ENCODE data around the gene MVB12B.

MVB12B gene

GRCh38 chr9:126331964-126332748 is 5.5 kb downstream of the MVB12B start:
- peak in 1 of 2 donors; percentile 18 for DNase-seq

DNA sequence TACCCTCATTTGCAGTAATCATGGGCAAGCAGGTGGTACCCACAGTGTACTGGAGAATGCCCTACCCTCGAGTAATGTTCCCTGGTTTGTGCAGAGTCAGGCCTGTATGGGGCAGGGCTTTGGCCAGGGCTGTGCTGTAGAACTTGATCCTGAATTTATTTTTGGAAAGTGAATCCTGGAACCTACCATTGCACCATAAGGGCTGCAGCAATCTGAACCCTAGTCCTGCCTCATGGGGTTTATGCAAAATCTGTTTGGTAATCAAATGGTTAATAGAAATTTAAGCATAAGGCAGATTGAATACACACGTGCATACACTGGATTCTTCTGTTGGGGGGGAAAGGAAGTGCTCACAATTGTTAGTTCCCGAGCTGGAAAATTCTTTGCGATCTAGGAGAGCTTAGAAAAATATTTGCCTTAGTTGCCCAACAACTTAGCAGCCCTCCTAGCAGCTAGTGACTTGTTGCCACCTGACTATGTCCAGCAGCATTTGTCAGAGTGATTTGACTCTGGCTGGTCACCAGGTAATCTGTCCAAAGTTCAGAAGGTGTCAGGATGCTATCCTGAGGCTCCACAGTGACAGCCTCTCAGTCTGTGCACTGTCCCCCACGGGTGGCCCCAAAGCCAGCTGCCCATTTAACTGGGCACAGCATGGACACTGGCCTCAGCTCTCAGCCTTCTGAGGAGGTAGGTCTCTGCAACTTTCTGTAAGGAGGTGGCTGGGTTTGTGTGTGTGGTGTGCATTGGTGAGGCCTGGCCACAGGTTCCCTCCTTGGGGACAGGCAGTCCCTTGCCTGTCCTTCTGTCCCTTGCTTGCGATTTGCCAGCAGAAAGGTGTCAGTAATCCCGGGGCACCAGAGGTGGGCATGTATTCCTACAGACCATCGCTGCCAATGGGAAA is 8.3 kb downstream of the MVB12B start:
- DNase-seq, result no peak

DNA sequence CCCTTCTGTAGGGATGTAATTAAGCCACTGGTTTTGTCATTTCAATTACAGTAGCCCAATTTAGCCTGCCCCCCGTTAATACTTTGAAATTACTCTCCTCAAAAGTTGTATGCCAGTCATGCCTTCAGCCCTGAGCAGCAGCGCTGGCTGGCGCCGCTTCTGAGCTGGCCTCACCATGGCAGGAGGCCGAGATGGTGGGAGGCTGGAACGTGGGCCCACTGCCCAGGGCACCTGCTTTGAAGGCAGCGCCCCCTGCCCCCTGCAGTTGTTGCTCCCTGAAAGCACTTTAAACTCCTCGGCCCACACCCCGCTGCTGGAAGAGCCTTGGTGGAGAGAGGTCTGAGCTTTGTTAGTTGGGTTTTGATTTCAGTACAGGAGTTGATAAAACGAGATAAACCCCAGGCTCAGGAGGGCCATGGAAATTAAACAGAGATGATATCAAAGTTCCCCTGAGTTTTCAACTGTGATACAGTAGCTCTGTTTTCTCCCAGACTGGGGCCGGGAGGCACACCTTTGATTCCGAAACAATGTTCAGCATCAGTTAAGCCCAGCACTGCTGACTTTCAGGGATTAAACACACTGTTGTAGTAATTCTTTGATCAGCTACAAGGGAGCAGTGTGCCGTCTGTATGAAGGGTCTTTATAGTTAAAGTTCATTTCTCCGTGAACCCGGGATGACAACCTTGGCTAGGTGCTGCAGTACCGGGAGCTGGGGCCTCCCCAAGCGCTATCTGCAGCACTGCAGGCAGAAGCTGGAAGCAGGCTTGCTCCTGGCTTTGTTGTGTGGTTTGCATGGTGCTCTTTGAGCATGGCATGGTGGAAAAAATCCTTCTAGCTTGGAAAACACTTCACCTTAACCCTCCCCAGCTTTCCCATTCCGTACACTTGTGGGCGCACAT is 9.5 kb downstream of the MVB12B start:
- DNase-seq, result no peak

DNA sequence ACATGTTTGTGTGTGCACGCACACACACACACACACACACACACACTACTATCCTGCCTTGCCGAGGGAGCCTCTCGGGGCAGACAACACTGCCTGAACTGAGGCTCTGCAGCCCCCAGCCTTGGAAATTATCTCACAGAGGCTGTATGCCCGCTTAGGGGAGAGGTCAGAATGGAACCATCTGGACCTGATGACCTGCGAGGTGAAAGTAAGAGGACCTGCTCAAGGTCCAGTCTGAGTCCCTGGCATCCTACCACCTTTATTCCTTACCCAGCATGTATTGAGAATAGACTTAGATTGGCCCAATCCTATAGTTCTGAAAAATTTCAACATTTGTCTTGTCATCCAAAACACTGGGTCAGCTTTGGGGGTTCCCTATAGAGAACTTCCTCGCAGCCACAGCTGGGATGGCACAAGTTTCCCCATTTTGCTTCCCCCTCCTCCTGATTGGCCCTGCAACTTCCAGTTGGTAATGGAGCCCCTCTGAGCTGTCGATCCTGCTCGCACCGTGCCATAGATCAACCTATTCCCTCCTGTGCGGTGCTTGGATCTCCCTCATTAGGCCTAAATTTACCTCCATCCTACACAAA is 10.2 kb downstream of the MVB12B start:
- peak; percentile 71 to 73 for DNase-seq

- no peak for DNase-seq
Measured at GRCh38 chr9:126337729-126338372, 11.2 kb downstream of the MVB12B start.

DNA sequence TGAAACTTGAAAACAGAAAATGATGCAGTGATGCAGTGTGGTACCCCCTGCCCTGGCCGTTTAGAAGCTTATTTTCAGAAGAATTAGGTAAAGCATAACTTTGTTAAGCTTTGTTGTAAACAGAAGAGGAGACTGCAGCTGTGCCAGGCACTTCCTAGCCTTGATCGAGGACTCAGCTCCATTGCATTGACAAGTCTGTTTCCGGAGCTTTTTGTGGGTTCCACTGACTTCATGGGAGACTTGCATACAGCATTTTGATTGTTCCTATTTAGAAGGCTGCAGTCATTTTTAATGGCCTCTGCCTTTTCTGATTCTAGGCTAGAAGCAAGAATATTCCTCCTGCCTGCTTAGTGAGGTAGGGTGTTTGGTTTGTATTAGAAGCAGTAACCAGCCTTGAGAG is 12.3 kb downstream of the MVB12B start:
- no peak for DNase-seq

GRCh38 chr9:126341426-126341825 is 14.8 kb downstream of the MVB12B start:
- no peak for DNase-seq

DNA sequence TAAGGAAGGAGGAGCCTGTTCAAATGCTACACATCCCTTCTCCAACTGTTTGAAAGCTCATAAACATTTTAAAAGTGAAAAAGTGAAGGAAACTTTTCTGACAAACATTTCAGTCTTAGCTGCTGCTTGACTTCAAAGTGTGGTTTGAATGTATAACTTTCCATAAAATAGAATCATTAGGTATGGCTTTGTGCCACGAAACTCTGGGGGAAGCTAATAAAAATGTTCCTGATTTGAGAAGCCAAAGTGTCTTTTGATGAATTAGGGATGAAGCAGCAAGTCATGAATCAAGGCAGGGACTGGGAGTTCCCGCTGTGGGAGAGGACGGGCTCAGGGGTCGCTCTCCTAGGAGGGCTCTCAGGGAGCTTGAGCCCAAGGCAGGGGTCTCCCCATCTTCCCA is 15.3 kb downstream of the MVB12B start:
- DNase-seq, result no peak

GRCh38 chr9:126342621-126343031 is 16.0 kb downstream of the MVB12B start:
- DNase-seq, result no peak

DNA sequence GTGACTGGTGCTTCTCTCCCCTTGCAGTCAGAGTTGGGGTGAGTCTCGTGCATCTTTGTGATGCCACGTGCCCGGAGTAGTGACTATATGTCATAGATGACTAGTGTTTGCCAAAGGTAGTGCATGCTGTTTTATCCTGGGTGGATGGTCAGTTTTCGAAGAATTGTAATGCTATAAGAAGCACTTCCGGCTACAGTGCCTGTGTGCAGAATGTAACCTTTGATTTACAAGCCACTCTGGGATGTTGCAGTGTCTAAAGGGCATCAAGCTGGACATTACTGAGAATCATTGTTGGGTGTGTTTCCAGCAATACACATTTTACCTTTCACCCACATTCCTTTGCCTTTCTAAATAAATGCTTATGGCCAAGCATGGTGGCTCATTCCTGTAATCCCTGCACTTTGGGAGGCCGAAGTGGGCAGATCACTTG is 16.7 kb downstream of the MVB12B start:
- no peak for DNase-seq

DNA sequence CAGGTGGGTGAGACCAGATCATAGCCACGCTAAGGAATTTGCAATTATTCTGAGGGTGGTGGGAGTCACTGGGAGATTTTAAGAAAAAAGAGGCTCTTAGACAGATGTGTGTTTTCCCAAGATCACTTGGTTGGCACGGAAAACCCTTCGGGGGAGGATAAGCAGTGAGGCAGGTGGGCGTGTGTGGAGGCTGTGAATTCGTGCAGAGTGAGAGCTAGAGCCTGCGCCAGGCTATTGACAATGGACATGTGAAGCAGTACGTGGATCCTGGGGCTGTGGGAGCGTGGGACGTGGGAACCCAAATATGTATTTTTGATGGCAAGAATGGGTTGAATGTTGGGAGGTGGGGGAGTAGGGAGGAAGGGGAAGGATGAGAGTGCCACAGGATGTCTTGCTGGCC is 19.4 kb downstream of the MVB12B start:
- DNase-seq, result no peak

DNA sequence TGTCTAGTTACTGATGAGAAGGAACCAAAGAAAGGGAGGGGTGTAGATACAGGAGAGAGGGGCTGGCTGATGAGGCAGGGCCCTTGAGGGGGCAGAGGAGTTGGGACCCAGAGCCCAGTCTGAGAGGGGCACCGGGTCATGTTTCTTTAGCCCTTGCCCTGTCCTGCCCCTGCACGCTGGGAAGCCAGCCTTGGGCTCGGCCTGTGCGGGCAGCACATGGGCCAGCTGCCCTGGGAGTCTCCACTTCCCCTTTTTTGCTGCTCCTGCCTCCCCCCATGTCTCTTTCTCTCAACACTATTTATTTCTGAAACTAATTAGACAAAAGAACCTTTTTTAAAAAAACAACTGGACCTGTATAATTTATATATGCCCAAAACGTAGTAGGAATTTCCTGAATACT is 20.5 kb downstream of the MVB12B start:
- peak in 1 of 2 donors; percentile 32 for DNase-seq

- DNase-seq, result peak in 1 of 2 donors; percentile 47
Measured at GRCh38 chr9:126347911-126348760, 21.5 kb downstream of the MVB12B start.

DNA sequence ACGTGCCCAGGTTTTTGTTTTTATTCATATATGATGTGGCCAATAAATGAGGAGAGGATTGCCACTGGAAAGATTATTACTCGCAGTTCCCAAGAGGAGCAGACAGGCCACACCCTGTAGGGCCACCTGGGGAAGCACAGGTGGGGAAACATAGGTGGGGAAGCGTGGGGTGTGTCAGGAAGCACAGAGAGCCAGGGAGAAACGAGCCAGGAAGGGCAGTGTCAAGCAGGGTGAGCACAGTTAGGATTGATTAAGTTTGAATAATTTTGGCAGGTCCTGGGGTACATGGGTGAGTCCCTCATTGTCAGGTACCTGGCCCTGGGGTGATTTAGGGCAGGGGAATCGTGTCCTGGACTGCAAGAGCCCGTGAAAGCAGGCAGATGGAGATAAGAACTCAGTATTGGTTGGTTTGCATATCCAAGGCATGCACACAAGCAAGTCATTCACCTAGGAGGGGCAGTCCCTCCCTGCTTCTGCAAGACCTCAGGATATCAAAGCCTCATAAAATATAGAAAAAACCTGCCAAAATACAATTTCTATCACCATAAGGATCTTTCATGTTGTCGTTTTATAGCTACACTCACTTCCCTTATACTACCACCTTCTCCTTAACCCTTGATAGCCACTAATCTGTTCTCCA is 22.4 kb downstream of the MVB12B start:
- DNase-seq, result no peak

GRCh38 chr9:126354887-126355770 is 28.5 kb downstream of the MVB12B start:
- DNase-seq, result no peak

GRCh38 chr9:126357074-126357473 is 30.4 kb downstream of the MVB12B start:
- no peak for DNase-seq

DNA sequence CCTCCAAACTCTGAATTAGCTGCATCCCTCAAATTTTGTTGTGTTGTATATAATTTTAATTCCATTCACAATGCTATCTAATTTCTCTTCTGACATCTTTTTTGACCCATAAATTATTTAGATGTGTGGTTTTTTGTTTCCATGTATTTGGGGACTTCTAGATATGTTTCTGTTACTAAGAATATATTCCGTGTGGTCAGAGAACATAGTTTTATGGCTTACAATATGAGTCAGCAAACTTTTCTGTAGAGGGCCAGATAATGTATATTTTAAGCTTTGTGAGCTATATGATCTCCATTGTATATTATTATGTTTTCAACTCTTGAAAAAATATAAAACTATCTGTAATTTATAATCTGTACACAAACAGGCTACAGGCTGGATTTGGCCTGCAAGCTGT is 33.4 kb downstream of the MVB12B start:
- DNase-seq, result no peak

GRCh38 chr9:126361810-126362238 is 35.2 kb downstream of the MVB12B start:
- DNase-seq, result no peak

DNA sequence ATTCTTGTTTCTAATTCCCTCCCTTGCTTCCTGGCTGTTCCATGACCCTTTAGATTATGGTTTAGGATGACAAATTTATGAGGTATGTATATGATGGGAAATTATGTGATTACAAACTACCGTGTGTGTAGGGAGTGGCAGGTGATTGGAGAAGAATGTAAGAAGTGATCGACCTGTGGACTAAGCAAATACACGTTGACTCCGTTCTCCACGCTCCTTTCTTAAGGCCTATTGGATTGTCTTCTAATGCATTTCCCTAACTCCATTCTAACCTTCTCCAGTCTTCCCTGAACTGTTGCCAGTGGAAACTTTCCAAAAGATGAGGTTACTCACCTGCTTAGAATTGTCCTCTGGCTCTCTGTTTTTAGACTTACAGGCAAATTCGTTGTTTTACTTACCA is 36.6 kb downstream of the MVB12B start:
- no peak for DNase-seq

Measured in inflammatory macrophage treated with lipopolysaccharide for 1 hour (primary cell).